ENCODE measurements around the gene LY6G6D.

Gene LY6G6D

GRCh38 chr6:31765910-31766794 is 51.0 kb downstream of the LY6G6D start:
- no peak overlapping the region for H3K9ac ChIP-seq (ENCODE audit: low read length)
- no peak overlapping the region for H3K4me3 ChIP-seq (ENCODE audit: low read length)
- no peaks in the 10 kb centered on the region for H3K27me3 ChIP-seq (replicated peaks; ENCODE audit: insufficient read depth, low read length)
- TF ChIP-seq EZH2phosphoT487 (IDR thresholded peaks at IDR 0.05; ENCODE audit: low read length) (no peak), CTCF (IDR thresholded peaks at IDR 0.05; ENCODE audit: low read length) (no peak), EZH2 (optimal IDR thresholded peaks at IDR 0.05; ENCODE audit: low read depth, low read length) (no peak)
- no peaks in the 10 kb centered on the region for H3K9me3 ChIP-seq (replicated peaks; ENCODE audit: insufficient read depth, low read length)
- H2AFZ ChIP-seq (ENCODE audit: low read length): no peak overlapping the region
- H3K36me3 ChIP-seq (replicated peaks; ENCODE audit: insufficient read depth, low read length): no peaks in the 10 kb centered on the region
- H4K20me1 ChIP-seq (ENCODE audit: insufficient read depth, low read length): no peaks in the 10 kb centered on the region
- H3K27ac ChIP-seq (ENCODE audit: low read length): no peak overlapping the region
- peaks cover 3% of the 10 kb centered on the region; the same call in 1 of the 2 replicates for H3F3A ChIP-seq (ENCODE audit: insufficient read depth, low read length)
- H3K9me2 ChIP-seq (replicated peaks; ENCODE audit: insufficient read depth, low read length): no peaks in the 10 kb centered on the region
- H3K4me1 ChIP-seq (ENCODE audit: low read length): peaks cover 16% of the 10 kb centered on the region
- H3K4me2 ChIP-seq (ENCODE audit: low read depth, low read length): no peak overlapping the region
- H3K79me2 ChIP-seq (ENCODE audit: low read length): no peaks in the 10 kb centered on the region
- DNase-seq: no peak

- Histone ChIP-seq H3K9ac (ENCODE audit: low read length) (no peak overlapping the region), H4K20me1 (ENCODE audit: insufficient read depth, low read length) (no peaks in the 10 kb centered on the region), H3K27me3 (replicated peaks; ENCODE audit: insufficient read depth, low read length) (no peaks in the 10 kb centered on the region), H3K27ac (ENCODE audit: low read length) (no peak overlapping the region), H3K4me2 (ENCODE audit: low read depth, low read length) (no peak overlapping the region), H3F3A (ENCODE audit: insufficient read depth, low read length) (peaks cover 3% of the 10 kb centered on the region; the same call in 1 of the 2 replicates), H3K9me3 (replicated peaks; ENCODE audit: insufficient read depth, low read length) (no peaks in the 10 kb centered on the region), H2AFZ (ENCODE audit: low read length) (no peak overlapping the region), H3K36me3 (replicated peaks; ENCODE audit: insufficient read depth, low read length) (no peaks in the 10 kb centered on the region), H3K79me2 (ENCODE audit: low read length) (no peaks in the 10 kb centered on the region), H3K4me1 (ENCODE audit: low read length) (peaks cover 16% of the 10 kb centered on the region), H3K4me3 (ENCODE audit: low read length) (no peak overlapping the region), H3K9me2 (replicated peaks; ENCODE audit: insufficient read depth, low read length) (no peaks in the 10 kb centered on the region)
- TF ChIP-seq CTCF (IDR thresholded peaks at IDR 0.05; ENCODE audit: low read length): no peak
- TF ChIP-seq EZH2 (optimal IDR thresholded peaks at IDR 0.05; ENCODE audit: low read depth, low read length): no peak
- no peak for TF ChIP-seq EZH2phosphoT487 (IDR thresholded peaks at IDR 0.05; ENCODE audit: low read length)
- no peak for DNase-seq
Measured at GRCh38 chr6:31767096-31767645, 52.0 kb downstream of the LY6G6D start.
